Measurements from ENCODE around the gene PRKN.
A peak's percentile ranks its signal among the peaks of the same experiment; 100 is the strongest.

Gene PRKN

DNA sequence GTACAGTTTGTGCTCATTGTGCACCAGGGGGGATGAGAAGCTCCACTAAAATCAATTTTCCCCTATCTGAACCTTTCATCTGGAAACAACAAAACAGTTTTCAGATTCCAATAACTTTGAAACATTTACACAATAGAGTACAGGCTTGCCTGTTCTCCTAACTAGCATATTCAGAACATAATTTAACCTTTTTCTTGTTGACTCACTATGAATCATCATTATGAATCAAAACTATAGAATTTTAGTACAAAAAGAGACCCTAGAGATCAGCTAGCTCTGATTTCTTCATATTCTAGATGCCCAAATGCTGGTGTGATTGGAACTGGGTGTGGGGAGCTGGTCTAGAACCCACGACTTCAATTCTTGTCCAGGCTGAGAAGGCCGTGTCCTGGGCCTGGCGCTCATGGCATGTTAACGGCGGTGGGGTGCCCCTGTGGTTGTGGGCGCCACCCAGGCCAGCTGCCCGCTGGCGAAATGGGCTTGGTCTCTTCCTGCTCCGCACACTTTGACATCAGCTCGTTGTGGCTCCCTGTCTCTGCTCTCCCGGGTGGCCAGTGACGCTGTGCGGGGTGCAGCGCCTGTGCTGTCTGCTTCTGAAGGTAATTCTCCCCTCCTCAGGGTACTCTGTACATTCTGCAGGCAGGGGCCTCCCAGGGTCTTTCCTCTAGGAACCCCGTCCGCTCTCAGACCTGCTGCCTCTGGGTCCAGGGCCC, 1423.8 kb downstream of the PRKN start:
- DNase-seq (ENCODE audit: low read depth): peak; percentile 7

DNA sequence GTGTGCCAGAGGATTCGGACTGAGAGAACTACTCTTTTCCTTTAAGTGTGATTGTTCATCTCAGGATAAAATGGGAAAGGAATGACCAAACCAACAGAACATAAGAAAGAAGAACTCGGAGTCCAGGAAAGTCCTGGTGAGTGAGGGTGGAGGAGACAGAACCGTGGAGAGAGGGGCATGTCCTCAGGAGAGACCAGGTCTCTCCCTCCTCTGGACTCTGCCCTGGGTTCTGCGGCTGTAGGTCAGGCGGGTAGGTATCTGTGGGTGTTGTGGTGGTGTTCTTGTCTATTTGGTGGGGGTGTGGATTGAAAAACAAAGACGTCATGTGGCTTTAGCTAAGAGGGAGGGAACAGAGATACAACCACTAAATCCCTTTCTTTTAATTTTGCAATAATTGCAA, 1424.6 kb downstream of the PRKN start:
- DNase-seq (ENCODE audit: low read depth): no peak

DNA sequence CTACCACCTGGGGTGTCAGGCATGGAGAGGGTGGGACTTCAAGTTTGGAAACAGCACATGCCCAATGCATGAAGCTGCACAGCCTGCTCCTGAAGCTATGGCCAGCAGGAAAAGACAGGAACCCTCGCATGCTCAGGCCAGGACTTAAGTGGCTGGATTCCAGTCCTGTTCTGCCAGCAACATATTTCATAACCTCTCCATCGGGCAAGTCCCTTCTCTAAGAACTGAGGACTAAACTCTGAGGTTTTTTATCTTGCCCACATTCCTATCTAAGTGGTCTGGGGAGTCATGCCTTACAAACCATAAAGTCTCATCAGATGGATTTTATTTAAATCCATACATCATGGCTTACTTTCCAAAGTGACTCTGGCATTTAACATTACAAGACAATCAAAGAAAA, 1426.2 kb downstream of the PRKN start:
- DNase-seq (ENCODE audit: low read depth): peak; percentile 54

DNA sequence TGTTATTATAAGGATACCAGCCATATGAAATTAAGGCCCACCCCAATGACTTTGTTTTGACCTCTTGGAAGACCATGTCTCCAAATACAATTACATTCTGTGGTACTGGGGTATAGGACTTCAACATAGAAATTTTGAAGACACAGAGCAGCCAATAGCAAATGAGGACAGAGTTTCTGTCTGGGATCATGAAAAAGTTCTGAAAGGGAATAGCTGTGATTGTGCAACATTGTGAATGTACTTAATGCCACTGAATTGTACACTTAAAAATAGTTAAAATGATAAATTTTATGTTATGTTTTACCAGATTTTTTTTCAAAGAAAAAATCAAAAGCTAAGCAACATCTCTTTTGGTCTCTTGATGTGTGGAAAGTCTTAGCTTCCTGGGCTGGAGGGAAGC, 1426.7 kb downstream of the PRKN start:
- DNase-seq (ENCODE audit: low read depth): no peak

DNA sequence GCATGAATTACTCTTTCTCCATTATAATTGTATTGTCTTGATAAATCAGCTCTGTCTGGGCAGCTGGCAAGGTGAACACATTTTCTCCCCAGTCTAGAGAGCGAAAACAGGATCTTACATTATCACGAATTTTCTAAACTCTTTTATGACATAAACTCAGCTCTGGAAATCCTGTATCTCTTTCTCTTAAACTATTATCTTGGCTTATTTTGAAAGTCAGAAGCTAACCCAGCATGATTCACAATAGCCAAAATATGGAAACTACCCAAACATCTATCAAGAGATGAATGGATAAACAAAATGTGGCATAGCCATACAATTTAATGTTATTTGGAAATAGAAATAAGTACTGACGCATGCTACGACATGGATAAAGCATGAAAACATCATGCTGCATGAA, 1427.8 kb downstream of the PRKN start:
- no peak for DNase-seq (ENCODE audit: low read depth)
